NB4 (cell line): ENCODE data around the gene PIGO.

Experiments
- DNase-seq: peaks from one replicate; pipeline ENCODE4 v3.0.0; 2010; ENCODE audit warnings: low read depth
- H3K4me3 ChIP-seq: one replicate; pipeline ENCODE4 v1.5.1; 2011; ENCODE audit warnings: mild to moderate bottlenecking, low read depth, low read length, moderate library complexity
- CTCF ChIP-seq: IDR thresholded peaks from one replicate; pipeline ENCODE4 v1.5.1; 2012; ENCODE audit warnings: low read depth, low read length
- MAX ChIP-seq: IDR thresholded peaks from 2 replicates; pipeline ENCODE4 v1.6.1; 2011; ENCODE audit warnings: low read depth, low read length
- MYC ChIP-seq: IDR thresholded peaks from 2 replicates; pipeline ENCODE4 v1.6.1; 2011; ENCODE audit warnings: low read depth, low read length
- POLR2A ChIP-seq: IDR thresholded peaks from 2 replicates; pipeline ENCODE4 v1.6.1; 2011; ENCODE audit warnings: mild to moderate bottlenecking; ENCODE audit not compliant: insufficient read length; ENCODE audit errors: extremely low read depth

The PIGO gene

GRCh38 chr9:35107297-35108290, 11.2 kb upstream of the PIGO start:
- DNase-seq, result no peak
- TF ChIP-seq POLR2A (no peak), CTCF (no peak), MAX (no peak), MYC (no peak)
- no peak overlapping the region for H3K4me3 ChIP-seq

GRCh38 chr9:35106343-35106730, 9.9 kb upstream of the PIGO start:
- no peak for DNase-seq
- no peak overlapping the region for H3K4me3 ChIP-seq
- no peak for TF ChIP-seq CTCF
- no peak for TF ChIP-seq MYC
- no peak for TF ChIP-seq MAX
- no peak for TF ChIP-seq POLR2A

- TF ChIP-seq POLR2A, result no peak
- TF ChIP-seq MYC, result no peak
- TF ChIP-seq CTCF, result no peak
- TF ChIP-seq MAX, result no peak
Measured at GRCh38 chr9:35105571-35106342, 9.4 kb upstream of the PIGO start.

GRCh38 chr9:35105126-35105525, 8.7 kb upstream of the PIGO start:
- H3K4me3 ChIP-seq, result no peak overlapping the region
- no peak for DNase-seq
- TF ChIP-seq MAX (no peak), CTCF (no peak), MYC (no peak), POLR2A (no peak)

More at GRCh38 chr9:35105571-35106342, 9.4 kb upstream of the PIGO start:
- DNase-seq, result no peak
- H3K4me3 ChIP-seq, result no peak overlapping the region

- no peak overlapping the region for H3K4me3 ChIP-seq
- no peak for DNase-seq
- TF ChIP-seq MAX (no peak), CTCF (no peak), POLR2A (no peak), MYC (no peak)
Measured at GRCh38 chr9:35104586-35104985, 8.2 kb upstream of the PIGO start.
